Measurements from ENCODE around the gene PNPLA7.

GRCh38 chr9:137480686-137481683 is 69.2 kb downstream of the PNPLA7 start:
- no peak for TF ChIP-seq CTCF (IDR thresholded peaks at IDR 0.05; ENCODE audit: borderline replicate concordance, extremely low read depth, low read length, poor library complexity, severe bottlenecking)
- TF ChIP-seq EZH2 (IDR thresholded peaks at IDR 0.05; ENCODE audit: borderline replicate concordance, low read depth, low read length, severe bottlenecking) = no peak
